Measurements from ENCODE around the gene ZFAND2B.
"Not testable (repeated sequence)": the region's sequence is repeated elsewhere in the genome, so short reads cannot be mapped to it uniquely, and the experiment has no call there.

ZFAND2B gene

DNA sequence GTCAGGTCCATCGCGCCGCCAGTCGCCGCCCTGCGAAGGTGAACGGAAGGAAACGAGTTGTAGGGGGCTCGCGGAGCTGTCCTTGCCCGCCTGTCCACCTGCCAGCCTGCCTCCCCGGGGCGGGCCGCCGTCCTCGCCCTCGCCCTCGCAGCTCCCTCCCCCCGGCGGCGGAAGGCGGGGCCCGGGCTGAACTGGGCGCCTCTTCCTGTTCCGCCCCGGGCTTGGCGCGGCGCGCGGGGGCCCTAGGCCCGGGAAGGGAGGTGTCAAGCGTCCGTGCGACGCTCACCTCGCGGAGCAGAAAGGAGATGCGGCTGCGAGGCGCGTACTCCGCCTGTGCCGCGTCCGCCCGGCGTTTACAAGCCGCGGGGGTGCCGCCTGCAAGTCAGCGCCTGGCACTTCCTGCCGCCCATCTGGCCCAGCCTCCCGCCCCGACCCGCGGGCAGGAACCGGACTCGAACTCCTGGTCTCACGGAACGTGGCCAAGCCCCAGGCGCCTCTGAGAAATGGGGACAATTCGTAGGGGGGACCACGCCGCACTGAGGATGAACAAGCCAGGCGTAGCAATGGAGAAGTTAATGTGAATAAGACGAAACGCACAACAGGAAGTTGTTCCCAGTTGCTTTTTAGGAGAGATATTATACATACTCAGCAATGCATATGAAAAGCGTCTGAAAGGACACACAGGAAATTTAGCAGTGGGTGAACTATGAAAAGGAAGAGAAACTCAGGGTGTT, 29.6 kb upstream of the ZFAND2B start, which contains the start of gene CNPPD1:
Gene CNPPD1 (minus strand): TSS at position 108 of the 734 bp plus-strand sequence. CDS start 97 bp downstream, at position 11.
- peak; percentile 93 for DNase-seq

GRCh38 chr2:219177552-219178376, 28.8 kb upstream of the ZFAND2B start, which contains the start of gene RETREG2:
RETREG2 (plus strand) TSS chr2:219178275; CDS start chr2:219178353, 78 bp downstream.
- peak; percentile 87 for DNase-seq

DNA sequence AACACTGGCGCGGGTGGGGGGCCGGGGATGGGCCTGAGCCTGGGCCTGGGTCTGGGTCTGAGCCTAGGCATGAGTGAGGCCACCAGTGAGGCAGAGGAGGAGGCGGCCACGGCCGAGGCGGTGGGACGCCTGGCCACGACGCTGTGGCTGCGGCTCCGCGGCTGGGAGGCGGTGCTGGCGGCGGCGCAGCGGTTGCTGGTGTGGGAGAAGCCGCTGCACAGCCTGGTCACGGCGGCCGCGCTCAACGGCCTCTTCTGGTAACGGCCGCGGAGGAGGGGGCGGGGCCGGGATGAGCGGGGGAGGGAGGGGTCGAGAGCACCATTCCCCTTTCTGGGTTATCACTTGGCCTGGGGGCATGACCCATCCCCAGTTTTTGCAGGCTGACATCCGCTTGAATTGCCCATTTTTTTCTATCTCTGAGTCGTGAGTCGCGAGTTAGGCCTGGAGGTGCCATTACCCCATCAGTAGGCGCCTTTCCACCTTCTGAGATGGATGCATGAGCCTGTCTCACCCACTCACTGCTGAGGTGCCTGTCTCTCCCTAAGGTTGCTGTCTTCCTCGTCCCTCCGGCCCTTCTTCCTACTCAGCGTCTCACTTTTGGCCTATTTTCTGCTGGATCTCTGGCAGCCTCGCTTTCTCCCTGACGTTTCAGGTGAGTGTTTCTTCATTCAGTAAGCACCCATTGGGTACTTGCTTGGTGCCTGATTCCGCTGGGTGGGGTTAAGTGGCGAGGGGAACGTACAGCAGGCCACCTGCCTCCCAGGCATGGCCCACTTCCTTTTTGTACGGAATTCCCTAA, 28.0 kb upstream of the ZFAND2B start:
- DNase-seq, result peak; percentile 57

- DNase-seq, result no peak
Observed at GRCh38 chr2:219179601-219180465, 26.7 kb upstream of the ZFAND2B start.

GRCh38 chr2:219180961-219181360, 25.6 kb upstream of the ZFAND2B start:
- DNase-seq, result no peak

- DNase-seq, result no peak
Observed at GRCh38 chr2:219181531-219181930, 25.1 kb upstream of the ZFAND2B start.

DNA sequence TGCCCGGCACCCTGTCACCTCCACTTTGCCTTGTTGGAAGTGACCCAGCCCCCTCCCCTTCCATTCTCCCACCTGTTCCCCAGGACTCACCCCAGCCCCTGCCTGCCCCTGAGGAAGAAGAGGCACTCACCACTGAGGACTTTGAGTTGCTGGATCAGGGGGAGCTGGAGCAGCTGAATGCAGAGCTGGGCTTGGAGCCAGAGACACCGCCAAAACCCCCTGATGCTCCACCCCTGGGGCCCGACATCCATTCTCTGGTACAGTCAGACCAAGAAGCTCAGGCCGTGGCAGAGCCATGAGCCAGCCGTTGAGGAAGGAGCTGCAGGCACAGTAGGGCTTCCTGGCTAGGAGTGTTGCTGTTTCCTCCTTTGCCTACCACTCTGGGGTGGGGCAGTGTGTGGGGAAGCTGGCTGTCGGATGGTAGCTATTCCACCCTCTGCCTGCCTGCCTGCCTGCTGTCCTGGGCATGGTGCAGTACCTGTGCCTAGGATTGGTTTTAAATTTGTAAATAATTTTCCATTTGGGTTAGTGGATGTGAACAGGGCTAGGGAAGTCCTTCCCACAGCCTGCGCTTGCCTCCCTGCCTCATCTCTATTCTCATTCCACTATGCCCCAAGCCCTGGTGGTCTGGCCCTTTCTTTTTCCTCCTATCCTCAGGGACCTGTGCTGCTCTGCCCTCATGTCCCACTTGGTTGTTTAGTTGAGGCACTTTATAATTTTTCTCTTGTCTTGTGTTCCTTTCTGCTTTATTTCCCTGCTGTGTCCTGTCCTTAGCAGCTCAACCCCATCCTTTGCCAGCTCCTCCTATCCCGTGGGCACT, 24.0 kb upstream of the ZFAND2B start:
- DNase-seq, result peak; percentile 17

DNA sequence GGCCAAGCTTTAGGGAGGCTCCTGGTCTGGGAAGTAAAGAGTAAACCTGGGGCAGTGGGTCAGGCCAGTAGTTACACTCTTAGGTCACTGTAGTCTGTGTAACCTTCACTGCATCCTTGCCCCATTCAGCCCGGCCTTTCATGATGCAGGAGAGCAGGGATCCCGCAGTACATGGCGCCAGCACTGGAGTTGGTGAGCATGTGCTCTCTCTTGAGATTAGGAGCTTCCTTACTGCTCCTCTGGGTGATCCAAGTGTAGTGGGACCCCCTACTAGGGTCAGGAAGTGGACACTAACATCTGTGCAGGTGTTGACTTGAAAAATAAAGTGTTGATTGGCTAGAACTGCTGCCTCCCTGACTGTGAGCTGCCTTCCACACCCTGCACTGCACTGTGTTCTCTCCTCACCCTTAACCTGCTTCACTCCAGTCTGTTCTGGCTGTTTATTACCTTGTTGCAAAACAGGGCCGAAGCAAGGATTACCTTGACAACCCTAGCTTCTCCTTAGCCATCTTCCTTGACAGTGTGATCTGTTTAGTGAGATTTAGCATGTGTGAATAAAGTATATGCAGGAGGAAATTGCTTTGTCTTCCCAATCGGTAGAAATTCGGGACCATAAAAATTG, 23.3 kb upstream of the ZFAND2B start:
- no peak for DNase-seq

DNA sequence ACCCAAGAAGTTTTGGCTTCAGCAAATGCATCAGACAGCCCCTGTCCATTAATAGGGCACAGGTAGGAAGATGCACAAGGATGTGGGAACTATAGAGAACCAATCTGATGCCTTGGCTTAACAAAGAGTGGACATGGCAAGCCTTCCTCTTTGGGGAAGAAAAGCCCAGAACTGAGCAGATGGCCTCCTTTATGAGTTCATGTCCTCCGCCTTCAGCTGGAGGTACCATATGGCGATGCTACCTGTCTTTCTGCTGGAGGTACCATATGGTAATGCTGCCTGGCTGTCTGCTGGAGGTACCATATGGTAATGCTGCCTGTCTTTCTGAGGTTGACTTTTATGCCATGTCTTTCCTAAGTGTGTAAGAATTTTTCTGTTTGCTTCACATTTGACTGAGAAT, 22.5 kb upstream of the ZFAND2B start:
- DNase-seq, result no peak

GRCh38 chr2:219186754-219187456, 19.7 kb upstream of the ZFAND2B start:
- peak; percentile 28 for DNase-seq

- DNase-seq, result no peak
Observed at GRCh38 chr2:219197388-219197787, 9.2 kb upstream of the ZFAND2B start.

DNA sequence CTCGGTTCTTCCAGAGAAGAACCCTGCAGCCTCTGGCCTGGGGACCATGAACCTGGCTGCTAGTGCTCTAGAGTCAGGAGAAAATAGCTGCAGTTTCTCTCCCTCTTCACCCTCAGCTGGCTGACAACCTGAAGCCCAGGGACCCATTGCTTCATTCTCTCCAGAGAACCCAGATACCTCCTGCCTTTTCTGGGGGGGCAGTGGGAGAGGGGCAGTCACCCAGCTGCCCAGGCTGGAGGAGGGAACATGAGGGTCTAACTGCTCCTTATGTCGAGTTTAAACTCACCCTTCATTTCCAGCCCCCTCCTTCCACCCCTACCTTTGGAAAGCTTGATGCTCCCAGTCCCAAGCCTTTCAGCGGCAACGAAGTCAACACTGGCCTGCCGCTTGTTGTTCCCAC, 7.6 kb upstream of the ZFAND2B start:
- DNase-seq, result no peak

- DNase-seq, result no peak
Observed at GRCh38 chr2:219199470-219200211, 6.9 kb upstream of the ZFAND2B start.

DNA sequence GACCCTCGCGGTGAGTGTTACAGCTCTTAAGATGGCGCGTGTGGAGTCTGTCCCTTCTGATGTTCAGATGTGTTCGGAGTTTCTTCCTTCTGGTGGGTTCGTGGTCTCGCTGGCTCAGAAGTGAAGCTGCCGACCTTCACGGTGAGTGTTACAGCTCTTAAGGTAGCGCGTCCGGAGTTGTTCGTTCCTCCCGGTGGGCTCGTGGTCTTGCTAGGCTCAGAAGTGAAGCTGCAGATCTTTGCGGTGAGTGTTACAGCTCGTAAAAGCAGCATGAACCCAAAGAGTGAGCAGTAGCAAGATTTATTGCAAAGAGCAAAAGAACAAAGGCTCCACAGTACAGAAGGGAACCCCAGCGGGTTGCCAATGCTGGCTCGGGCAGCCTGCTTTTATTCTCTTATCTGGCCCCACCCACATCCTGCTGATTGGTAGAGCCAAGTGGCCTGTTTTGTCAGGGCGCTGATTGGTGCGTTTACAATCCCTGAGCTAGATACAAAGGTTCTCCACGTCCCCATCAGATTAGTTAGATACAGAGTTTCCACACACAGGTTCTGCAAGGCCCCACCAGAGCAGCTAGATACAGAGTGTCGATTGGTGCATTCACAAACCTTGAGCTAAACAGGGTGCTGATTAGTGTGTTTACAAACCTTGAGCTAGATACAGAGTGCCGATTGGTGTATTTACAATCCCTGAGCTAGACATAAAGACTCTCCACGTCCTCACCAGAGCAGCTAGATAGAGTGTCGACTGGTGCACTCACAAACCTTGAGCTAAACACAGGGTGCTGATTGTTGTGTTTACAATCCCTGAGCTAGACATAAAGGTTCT, 5.9 kb upstream of the ZFAND2B start:
- DNase-seq, result peak; percentile 25

DNA sequence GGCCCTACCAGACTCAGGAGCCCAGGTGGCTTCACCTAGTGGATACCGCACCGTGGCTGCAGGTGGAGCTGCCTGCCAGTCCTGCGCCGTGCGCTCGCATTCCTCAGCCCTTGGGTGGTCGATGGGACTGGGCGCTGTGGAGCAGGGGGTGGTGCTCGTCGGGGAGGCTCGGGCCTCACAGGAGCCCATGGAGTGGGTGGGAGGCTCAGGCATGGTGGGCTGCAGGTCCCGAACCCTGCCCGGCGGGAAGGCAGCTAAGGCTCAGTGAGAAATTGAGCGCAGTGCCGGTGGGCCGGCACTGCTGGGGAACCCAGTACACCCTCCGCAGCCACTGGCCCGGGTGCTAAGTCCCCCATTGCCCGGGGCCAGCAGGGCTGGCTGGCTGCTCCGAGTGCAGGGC, 5.3 kb upstream of the ZFAND2B start:
- DNase-seq, result not testable (repeated sequence)

- DNase-seq, result no peak
Observed at GRCh38 chr2:219204425-219205164, 2.0 kb upstream of the ZFAND2B start.

GRCh38 chr2:219205165-219205538, 1.4 kb upstream of the ZFAND2B start:
- no peak for DNase-seq

GRCh38 chr2:219205981-219206327, 628 bp upstream of the ZFAND2B start:
- no peak for DNase-seq
